Brain microvascular endothelial cell (primary cell): Measurements from ENCODE around the gene AHSG.
"Not testable (repeated sequence)": the region's sequence is repeated elsewhere in the genome, so short reads cannot be mapped to it uniquely, and the experiment has no call there.

ENCODE experiments used
- DNase-seq: peaks from one replicate; pipeline ENCODE4 v3.0.0-alpha.2; 2020
- H3K27ac ChIP-seq: fragments of 250-450 bp; sonication (Bioruptor Pico); 2 replicates; pipeline ENCODE4 v1.5.1; 2020; ENCODE audit warnings: mild to moderate bottlenecking, moderate library complexity
- H3K27me3 ChIP-seq: fragments of 250-450 bp; sonication (Bioruptor Pico); replicated peaks from 2 replicates; pipeline ENCODE4 v1.5.1; 2020; ENCODE audit warnings: mild to moderate bottlenecking
- H3K36me3 ChIP-seq: fragments of 250-450 bp; sonication (Bioruptor Pico); replicated peaks from 2 replicates; pipeline ENCODE4 v1.5.1; 2020; ENCODE audit warnings: mild to moderate bottlenecking
- H3K4me3 ChIP-seq: 2 replicates; pipeline ENCODE4 v1.5.1; 2011; ENCODE audit warnings: low read depth, mild to moderate bottlenecking, control low read depth, low read length, moderate library complexity
- in situ Hi-C: cut with HindIII; loops from 2 replicates; pipeline ENCODE4 v1.10.0; 2017; ENCODE audit warnings: low sequenced_read_pairs, low pct_ligation_motif_present
- TF ChIP-seq, protein P1 (sequence below): IDR thresholded peaks from 2 replicates; pipeline ENCODE4 v1.5.1; 2011; ENCODE audit warnings: low read depth, mild to moderate bottlenecking, moderate library complexity, low read length, control low read depth, inconsistent platforms; ENCODE audit errors: missing control alignments

Gene AHSG

DNA sequence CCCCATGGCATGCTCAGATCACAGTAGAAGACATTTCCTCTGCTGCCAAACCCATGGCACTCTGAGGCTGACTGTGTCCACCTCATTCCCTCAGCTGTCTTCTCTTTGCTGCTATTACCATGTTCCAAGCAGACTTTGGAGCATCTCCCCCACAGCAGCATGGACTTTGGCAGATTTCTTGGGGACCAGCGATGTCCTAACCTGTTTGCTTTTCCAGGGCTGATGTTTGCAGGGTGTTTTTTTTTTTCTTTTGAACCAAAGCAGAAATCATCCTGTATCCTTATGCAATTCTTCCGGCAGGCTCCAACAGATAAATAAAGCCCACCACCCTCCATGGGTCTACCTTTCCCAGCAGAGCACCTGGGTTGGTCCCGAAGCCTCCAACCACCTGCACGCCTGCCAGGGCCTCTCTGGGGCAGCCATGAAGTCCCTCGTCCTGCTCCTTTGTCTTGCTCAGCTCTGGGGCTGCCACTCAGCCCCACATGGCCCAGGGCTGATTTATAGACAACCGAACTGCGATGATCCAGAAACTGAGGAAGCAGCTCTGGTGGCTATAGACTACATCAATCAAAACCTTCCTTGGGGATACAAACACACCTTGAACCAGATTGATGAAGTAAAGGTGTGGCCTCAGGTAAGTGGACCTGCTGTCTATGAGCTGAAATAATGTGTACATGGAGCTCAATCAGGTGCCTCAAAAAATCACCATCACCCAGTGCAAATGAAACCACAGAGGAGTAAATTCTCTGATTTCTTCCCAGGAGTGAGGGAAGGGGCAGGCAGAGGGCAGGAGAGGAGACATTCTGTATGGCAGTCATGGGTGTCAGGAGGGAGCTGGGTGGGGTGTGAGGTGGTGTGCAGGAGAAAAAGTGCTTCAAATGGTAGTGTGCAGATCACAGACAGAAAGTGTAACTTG lies at the start of gene AHSG:
TSS of gene AHSG (plus strand) at position 340 of the 916 bp plus-strand sequence. CDS start at position 422, 82 bp downstream.
- Histone ChIP-seq H3K27me3 (no peaks in the 10 kb centered on the region), H3K36me3 (no peaks in the 10 kb centered on the region), H3K4me3 (no peak within 1 kb of the TSS), H3K27ac (no peak within 1 kb of the TSS)
- no peak for DNase-seq
- in situ Hi-C loops, result loop anchor here (25.0 kb wide), 1 partner anchor 199 kb away; the partner anchor contains the start of gene RFC4
- TF ChIP-seq, protein P1, sequence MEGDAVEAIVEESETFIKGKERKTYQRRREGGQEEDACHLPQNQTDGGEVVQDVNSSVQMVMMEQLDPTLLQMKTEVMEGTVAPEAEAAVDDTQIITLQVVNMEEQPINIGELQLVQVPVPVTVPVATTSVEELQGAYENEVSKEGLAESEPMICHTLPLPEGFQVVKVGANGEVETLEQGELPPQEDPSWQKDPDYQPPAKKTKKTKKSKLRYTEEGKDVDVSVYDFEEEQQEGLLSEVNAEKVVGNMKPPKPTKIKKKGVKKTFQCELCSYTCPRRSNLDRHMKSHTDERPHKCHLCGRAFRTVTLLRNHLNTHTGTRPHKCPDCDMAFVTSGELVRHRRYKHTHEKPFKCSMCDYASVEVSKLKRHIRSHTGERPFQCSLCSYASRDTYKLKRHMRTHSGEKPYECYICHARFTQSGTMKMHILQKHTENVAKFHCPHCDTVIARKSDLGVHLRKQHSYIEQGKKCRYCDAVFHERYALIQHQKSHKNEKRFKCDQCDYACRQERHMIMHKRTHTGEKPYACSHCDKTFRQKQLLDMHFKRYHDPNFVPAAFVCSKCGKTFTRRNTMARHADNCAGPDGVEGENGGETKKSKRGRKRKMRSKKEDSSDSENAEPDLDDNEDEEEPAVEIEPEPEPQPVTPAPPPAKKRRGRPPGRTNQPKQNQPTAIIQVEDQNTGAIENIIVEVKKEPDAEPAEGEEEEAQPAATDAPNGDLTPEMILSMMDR, result no peak

GRCh38 chr3:186564586-186564985 lies 48.3 kb upstream of the AHSG start:
- Histone ChIP-seq H3K27ac (no peak overlapping the region), H3K4me3 (no peak overlapping the region), H3K27me3 (no peaks in the 10 kb centered on the region), H3K36me3 (peaks cover 7% of the 10 kb centered on the region)
- in situ Hi-C loops, result no loop called here
- TF ChIP-seq, protein P1, result no peak
- no peak for DNase-seq

GRCh38 chr3:186566772-186567071 lies 46.1 kb upstream of the AHSG start:
- DNase-seq, result no peak
- Histone ChIP-seq H3K4me3 (peak overlapping the region; percentile 93), H3K36me3 (peaks cover 9% of the 10 kb centered on the region), H3K27ac (peak overlapping the region; percentile 69), H3K27me3 (no peaks in the 10 kb centered on the region)
- TF ChIP-seq, protein P1, result no peak
- in situ Hi-C loops, result no loop called here

DNA sequence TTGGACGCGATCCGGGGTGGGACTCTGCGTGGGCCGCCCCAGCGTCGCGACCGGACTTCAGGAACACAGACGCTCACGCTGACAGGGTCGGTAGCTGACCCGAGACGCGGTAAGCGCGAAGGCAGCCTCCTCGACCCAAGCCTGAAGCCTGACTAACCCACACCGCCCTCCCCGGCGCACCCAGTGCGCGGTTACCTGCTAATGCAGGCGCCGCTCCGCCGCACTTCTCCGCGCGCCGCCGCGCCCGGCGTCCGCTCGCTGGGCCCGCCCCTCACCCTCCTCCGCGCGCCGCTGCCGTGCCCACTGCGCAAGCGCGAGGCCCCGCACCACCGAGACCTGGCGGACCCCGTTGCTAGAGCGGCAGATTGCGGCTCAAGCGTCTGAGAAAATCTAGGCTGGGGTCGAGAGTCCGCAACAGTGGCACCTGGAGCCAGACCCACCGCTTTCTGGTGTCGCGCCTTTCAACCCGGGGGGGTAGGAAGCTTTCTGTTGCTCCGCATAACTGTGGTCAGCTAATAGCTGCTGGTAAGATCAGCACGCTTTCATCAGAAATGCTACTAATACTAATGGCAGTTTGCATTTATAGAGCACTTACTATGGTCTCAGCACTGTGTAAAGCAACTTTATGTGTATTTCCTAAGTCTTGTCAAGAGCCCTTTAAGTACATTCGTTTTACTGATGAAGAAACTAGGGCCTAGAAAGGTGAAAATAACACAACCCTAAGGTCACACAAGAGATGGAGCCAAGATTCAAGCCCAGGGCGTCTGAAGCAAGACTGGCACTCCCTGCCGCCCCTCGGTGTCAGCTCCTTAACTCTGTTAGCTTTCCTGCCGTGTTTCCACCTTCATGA lies 45.6 kb upstream of the AHSG start, which contains the start of gene TBCCD1:
TSS of gene TBCCD1 (minus strand) at position 268 of the 850 bp plus-strand sequence. CDS start 3,010 bp downstream, outside the sequence.
- in situ Hi-C loops, result no loop called here
- H3K27me3 ChIP-seq, result no peaks in the 10 kb centered on the region
- peak within 1 kb of the TSS; percentile 69 for H3K27ac ChIP-seq
- H3K36me3 ChIP-seq, result peaks cover 8% of the 10 kb centered on the region
- TF ChIP-seq, protein P1, result no peak
- H3K4me3 ChIP-seq, result peak within 1 kb of the TSS; percentile 93
- DNase-seq, result peak; percentile 88

- in situ Hi-C loops, H3K27ac ChIP-seq: not testable (repeated sequence)
Observed at GRCh38 chr3:186569361-186569760, 43.5 kb upstream of the AHSG start.

DNA sequence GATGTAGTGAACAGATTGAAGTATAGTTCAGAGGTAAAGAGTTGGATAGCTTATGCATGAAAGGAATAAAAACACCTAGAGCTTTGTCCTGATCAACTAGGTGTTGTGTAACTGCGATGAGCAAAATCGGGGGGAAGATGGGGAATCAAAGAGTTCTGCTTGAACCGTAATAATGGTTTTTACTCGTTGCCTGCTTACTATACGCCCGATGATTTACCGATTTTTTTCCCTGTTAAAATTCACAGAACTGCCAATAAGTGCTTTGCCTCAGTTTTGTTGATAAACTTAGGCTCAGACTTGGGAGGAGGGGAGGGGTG lies 43.1 kb upstream of the AHSG start:
- in situ Hi-C loops, result no loop called here
- H3K27me3 ChIP-seq, result no peaks in the 10 kb centered on the region
- peaks cover 18% of the 10 kb centered on the region for H3K36me3 ChIP-seq
- H3K4me3 ChIP-seq, result peak overlapping the region; percentile 89
- peak overlapping the region; percentile 8 for H3K27ac ChIP-seq
- TF ChIP-seq, protein P1, result no peak
- no peak for DNase-seq

More at GRCh38 chr3:186569361-186569760, 43.5 kb upstream of the AHSG start:
- H3K27me3 ChIP-seq, DNase-seq: not testable (repeated sequence)
- H3K36me3 ChIP-seq, result peaks cover 16% of the 10 kb centered on the region
- peak overlapping the region; percentile 89 for H3K4me3 ChIP-seq
